Stimulated activated CD4-positive, alpha-beta T cell treated with anti-CD3 and anti-CD28 coated beads, Interleukin-4, amount 100 ng/mL, for 1 hour (primary cell): ENCODE measurements around the gene MEF2A.

Experiments
- DNase-seq: peaks from one replicate; pipeline ENCODE4 v3.0.0-alpha.2; 2020

MEF2A gene

GRCh38 chr15:99613481-99613880 is 47.7 kb downstream of the MEF2A start:
- no peak for DNase-seq

DNA sequence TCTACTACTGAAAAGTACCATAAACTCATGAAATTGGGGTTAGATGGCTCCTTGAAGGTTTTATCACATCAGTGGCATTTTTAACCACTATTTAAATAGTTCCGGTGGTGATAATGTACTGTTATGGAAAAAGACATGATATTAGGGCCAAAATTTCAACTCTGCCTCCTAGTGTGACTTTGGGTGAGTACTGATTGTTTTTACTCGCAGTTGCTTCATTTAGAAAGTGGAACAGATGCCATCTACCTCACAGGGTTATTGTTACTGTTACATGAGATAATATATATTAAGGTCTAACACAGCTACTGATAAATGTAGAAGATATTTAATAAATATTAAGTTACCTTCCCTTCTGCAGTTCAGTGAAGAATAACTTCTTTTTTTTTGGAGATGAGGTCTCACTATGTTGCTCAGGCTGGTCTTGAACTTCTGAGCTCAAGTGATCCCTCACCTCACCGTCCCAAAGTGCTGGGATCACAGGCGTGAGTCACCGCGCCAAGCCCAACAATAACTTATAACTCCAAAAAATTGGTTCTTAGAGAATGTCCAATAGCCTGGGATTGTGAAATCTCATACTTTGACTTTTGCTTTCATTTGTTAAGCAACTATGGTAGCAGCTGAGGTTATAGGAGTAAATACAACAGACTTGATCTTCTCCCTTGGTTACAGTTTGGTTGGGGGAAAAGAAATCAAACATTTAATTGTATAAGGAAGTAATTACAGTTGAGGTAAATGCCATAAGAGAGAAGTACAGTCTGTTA is 48.3 kb downstream of the MEF2A start:
- DNase-seq: no peak

DNA sequence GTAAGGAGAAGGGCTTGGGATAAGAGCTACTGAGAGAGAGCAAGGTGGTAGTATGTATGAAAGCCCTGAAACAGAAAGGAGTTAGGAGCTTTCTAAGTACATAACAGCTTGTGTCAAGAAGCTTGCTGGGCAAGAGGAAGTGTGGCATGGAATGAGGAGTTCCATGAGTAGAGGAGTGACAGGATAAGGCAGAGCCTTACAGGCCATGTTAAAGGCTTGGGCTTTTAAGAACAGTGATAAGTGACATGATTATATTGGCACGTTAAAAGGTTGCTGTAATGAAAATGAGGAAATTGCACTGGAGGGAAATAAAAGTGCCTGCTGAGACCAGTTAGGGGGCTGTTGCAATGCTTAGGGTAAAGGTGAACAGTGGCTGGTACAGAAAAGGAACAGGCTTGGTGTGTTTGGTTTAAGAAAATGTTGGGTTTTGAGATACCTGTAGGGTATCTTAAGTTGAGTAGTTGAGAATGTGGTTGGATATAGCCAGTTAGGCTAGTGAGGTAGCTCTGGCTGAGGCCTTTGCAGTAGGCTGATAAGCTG is 49.0 kb downstream of the MEF2A start:
- no peak for DNase-seq

DNA sequence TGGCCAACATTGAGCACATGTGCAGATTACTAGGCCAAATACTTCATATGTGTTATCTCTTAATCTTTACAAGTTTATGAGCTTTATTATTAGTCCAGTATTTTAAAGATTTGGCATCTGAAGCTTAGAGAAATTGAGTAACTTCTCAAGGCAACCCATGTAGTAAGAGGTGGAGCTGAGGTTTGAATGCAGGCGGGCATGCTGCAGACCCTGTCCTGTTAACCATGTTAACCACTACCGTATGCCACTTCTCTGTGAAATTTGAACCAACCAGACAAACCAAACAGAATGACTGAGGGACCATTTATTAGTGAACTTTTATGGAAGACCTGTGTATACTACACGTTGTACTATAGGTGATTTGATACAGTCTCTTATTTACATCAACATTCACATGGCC is 49.7 kb downstream of the MEF2A start:
- DNase-seq: no peak

DNA sequence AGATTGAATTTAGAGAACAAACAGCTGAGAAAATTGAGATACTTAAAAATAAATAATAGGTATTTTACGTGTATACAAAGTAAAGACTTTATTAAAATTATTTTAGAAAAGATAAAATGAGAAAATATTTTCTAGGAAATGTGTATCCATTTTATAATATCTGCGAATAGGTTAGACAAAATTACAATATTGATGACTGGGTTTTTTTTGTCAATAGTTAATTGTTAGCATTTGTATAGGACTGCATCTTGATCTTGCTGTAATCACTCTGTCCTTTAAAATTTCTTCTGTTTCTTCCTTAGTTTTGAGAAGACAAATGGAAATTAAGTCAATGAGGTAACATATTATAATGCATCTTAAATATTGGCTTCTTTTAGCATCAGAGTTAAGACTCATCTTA is 50.3 kb downstream of the MEF2A start:
- DNase-seq: no peak

- no peak for DNase-seq
These were observed 51.1 kb downstream of the MEF2A start for GRCh38 chr15:99616773-99617342.

DNA sequence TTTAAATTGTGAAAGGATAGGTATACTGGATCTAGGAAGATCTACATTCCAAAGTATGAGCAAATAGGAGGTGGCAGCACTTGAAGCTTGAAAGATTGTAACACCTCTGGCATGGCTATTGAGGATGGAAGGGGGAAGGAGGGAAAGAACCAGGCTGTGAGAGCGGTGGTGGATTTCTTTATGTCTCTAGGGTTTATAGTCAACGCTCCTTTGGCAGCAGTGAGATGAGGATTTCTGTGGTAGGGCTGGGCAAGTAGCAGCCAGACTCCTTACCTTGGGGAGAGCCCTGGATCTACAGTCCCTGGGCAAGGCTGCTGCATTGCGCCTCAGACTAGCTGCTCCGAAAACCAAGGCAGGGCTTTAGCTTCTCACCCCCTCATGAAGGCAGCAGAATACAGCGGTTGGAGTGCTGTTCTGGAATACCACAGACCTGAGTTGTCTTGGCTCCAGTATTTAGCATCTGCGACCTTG is 53.2 kb downstream of the MEF2A start:
- no peak for DNase-seq

DNA sequence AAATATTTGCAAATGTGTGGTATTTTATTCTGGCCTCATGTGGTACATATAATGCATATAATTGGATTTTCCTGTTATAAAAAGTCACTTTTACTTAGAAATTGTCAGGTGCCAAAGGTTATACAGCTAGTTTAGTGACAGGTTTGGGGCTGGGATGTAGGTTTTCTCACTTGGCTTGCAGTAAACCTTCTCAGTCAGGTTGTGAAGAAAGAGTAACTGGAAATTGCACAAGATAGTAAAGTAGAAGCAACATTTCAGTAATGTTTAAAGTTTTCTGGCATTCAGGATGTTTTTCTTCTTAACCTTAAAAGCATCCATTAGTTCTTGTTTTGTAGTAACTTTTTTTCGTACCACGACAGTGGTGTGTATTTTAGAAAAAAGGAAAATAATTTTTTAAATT is 53.9 kb downstream of the MEF2A start:
- no peak for DNase-seq

- DNase-seq: no peak
These were observed 54.4 kb downstream of the MEF2A start for GRCh38 chr15:99620178-99620577.

- DNase-seq: no peak
These were observed 56.0 kb downstream of the MEF2A start for GRCh38 chr15:99621767-99622166.

GRCh38 chr15:99628374-99629001 is 62.7 kb downstream of the MEF2A start:
- no peak for DNase-seq

DNA sequence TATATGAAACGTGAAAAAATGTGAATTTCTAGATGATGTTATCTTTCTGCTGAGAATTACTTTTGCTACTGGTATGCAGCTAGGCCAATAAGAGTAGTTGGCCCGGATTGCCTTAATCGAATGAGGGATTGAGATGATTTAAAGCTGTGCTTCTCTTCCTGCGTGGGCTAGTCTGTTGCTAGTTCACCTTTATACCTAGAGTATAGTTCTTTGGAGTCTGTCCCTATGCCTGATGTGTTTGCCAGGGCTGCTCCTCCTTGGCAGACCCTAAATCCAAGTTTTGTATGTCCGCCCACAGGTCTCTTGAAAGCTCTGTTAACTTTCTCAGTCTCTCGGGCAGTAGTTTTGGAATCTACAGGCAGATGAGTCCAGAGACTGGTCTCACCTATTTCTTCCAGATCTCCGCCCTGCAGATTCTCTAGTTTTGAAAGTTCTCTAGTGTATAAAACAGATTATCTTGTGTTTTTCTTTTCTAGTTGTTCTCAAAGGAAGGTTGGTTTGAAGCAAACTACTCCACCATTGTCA is 64.9 kb downstream of the MEF2A start:
- no peak for DNase-seq

GRCh38 chr15:99631255-99631654 is 65.5 kb downstream of the MEF2A start:
- no peak for DNase-seq

GRCh38 chr15:99632521-99632920 is 66.7 kb downstream of the MEF2A start:
- DNase-seq: no peak

DNA sequence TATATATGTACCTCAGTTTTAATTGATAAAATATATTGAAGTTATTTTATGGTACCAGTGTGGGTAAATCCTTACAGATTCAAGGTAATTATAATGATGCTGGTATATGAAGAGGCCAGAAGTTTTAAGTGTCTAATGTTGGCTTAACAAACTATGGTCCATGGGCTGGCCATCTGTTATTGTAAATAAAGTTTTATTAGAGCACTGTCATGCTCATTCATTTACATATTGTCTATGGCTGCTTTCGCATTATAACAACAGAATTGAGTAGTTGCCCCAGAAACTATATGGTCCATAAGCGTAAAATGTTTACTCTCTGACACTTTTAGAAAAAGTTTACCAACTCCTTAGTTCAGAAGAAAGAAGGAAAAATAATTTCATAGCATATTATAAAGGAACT is 67.9 kb downstream of the MEF2A start:
- no peak for DNase-seq

GRCh38 chr15:99634576-99634975 is 68.8 kb downstream of the MEF2A start:
- DNase-seq: no peak

- DNase-seq: no peak
These were observed 69.4 kb downstream of the MEF2A start for GRCh38 chr15:99635145-99635544.

DNA sequence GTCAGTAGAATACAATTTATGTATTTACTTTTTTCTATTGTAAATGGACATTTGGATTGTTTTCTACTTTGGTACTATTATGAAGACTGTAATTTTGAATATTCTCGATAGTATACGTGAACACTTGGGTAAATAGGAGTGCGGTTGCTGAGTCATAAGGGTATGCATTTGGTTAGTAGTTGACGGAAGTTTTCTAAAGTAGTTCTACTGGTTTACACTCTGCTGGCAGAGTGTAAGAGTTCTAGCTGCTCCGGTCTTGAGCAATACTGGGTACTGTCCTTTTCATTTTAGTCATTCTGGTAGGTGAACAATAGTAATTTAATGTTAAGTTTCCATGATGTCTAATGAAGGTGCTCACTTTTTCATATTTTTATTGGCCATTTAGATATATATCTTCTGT is 70.0 kb downstream of the MEF2A start:
- no peak for DNase-seq

GRCh38 chr15:99644913-99645542 is 79.2 kb downstream of the MEF2A start:
- DNase-seq: no peak

- DNase-seq: no peak
These were observed 79.8 kb downstream of the MEF2A start for GRCh38 chr15:99645543-99645935.

GRCh38 chr15:99645951-99646350 is 80.2 kb downstream of the MEF2A start:
- DNase-seq: no peak

DNA sequence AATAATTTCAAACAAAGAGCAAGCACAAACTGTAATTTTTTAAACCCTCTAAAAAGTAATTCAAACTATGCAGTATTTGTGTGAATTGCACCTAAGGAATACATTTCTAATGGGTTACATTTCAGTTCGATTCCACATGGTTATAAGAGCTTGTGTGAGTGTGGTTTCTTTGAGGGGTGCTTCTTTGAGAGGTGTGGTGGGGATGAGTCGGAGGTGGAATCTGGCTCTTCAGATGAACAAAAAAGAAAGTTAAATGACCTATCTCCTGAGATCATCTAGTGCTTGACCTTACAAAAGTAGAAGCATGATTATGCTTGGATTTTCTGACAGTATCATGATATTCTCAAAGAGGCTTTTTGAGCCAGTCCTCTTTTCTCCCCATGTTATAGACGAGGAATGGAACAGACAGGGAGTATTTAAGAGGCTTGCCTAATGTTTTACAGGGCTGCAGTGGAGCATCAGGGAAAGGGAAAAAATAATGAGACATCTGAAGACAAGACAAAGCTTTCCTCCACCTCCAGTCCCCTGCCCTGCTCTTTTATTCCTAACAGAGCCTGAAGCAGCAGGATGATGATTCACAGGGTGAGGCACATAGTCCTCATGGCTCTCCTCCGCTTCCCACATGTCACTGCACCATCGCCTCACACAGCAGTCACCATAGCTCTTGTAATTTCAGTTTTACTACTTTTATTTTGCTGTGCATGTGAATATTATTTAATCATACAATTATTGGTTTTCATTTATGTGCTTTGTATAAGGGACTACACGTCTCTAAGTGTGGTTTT is 85.4 kb downstream of the MEF2A start:
- DNase-seq: no peak

DNA sequence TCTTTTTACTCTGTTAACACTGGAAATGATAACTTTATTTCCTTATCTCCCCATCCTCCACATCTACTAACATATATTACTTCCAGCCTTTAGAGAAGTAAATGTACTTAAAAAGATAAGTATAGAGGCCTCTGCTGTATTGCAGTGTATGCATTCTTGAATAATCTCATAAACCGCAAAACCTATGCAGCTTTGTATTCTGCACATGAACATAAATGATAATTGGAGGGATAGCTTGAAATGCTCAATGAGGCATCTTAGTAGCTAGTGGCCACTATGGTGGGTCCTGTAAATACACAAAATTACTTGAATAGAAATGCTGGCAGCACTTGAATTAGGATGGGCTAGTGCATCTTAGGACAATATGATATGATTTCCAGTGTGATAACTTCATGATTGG is 90.4 kb downstream of the MEF2A start:
- DNase-seq: no peak
